Testis (tissue), 3 donors: ENCODE data around the gene WDR41. TPM values are rescaled to one million over a fixed set of nuclear protein-coding genes. Genes with fewer than 3 reads are reported as not detected.

ENCODE experiments used
- DNase-seq: peaks from one replicate; pipeline ENCODE4 v3.0.0-alpha.2; 2019
- H3K27ac ChIP-seq, 2 donors: fragments of 200-600 bp; sonication (generic); one replicate each; pipeline ENCODE4 v1.5.1; 2019
- H3K27me3 ChIP-seq: fragments of 200-600 bp; sonication (generic); one replicate; pipeline ENCODE4 v1.5.1; 2019
- H3K36me3 ChIP-seq: fragments of 200-600 bp; sonication (generic); one replicate; pipeline ENCODE4 v1.5.1; 2017; ENCODE audit warnings: low read depth; ENCODE audit errors: missing control alignments
- H3K4me1 ChIP-seq: fragments of 200-600 bp; sonication (generic); one replicate; pipeline ENCODE4 v1.5.1; 2019
- H3K4me3 ChIP-seq, 2 donors: fragments of 200-600 bp; sonication (generic); one replicate each; pipeline ENCODE4 v1.5.1; 2017 to 2019
- H3K9me3 ChIP-seq: fragments of 200-600 bp; sonication (generic); one replicate; pipeline ENCODE4 v1.5.1; 2017
- POLR2A ChIP-seq: fragments of 450-650 bp; IDR thresholded peaks from one replicate; pipeline ENCODE4 v1.6.1; 2017; ENCODE audit warnings: antibody characterized with exemption, mild to moderate bottlenecking, moderate library complexity
- WGBS, 2 donors: methylation state at CpG; one replicate each; pipeline ENCODE4 v1.1.5; 2018; 5-methylcytosine and 5-hydroxymethylcytosine counted together
- intact Hi-C: fragments of 100-400 bp; cut with DNase I; formaldehyde crosslinking; loops from one replicate; pipeline ENCODE4 v1.15.1; 2023; ENCODE audit warnings: low total_unique reads
- polyA plus RNA-seq: library from polyadenylated mRNA; stranded (reverse); fragments of 350-450 nt; fragmentation: Illumina TruSeq; extraction: RNeasy Lipid Tissue Mini Kit (QIAGEN cat#74804); gene quantifications from one replicate; pipeline ENCODE4 v1.2.3, GENCODE V29; 2014; ENCODE audit warnings: low read depth, low replicate concordance; ENCODE audit not compliant: insufficient read depth
- total RNA-seq, 2 donors: library from RNA; depleted of rRNA; stranded (reverse); fragments of >200 nt; gene quantifications; one replicate each; pipeline ENCODE4 v1.2.3, GENCODE V29; 2016
- TF ChIP-seq, protein P1 (sequence below), 3 experiments: fragments of 450-650 bp in 2 of 3; fragments of 200-600 bp in 1 of 3; sonication (generic) in 1 of 3; IDR thresholded peaks; one replicate each; pipeline ENCODE4 v1.5.1; 2016 to 2019; ENCODE audit warnings: antibody characterized with exemption in 3 of 3, mild to moderate bottlenecking in 2 of 3, moderate library complexity in 1 of 3

Gene WDR41
- total and polyA plus RNA-seq, 3 donors from 2014 or later: 33.9 to 58.7 (median 46.5) TPM

DNA sequence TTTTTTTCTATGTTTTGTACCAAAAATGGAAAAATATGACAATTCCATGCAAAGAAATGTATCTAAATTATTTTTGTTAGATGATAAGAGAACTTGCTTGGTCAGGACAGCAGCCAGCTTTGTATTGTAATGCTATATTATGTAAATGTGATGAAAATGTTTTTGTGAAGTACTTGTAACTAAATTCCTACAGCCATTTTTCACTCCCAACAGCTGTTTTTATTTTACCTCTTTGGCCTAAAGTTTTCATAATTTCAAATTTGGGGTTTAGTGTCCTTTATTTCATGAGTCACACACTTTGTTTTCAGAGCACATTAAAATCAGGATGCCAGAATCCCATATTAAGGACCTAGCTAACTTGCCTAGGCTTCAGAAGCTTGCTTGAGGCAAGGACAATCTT, 64.1 kb downstream of the WDR41 start:
- no peaks in the 10 kb centered on the region for H3K27me3 ChIP-seq
- intact Hi-C loops: no loop called here
- no peaks in the 10 kb centered on the region for H3K36me3 ChIP-seq
- no peaks in the 10 kb centered on the region for H3K4me1 ChIP-seq
- H3K27ac ChIP-seq: peak overlapping the region in 1 of 2 donors; percentile 31
- H3K4me3 ChIP-seq: no peak overlapping the region
- no peaks in the 10 kb centered on the region for H3K9me3 ChIP-seq
- DNase-seq: no peak
- TF ChIP-seq POLR2A: no peak
- TF ChIP-seq, protein P1, sequence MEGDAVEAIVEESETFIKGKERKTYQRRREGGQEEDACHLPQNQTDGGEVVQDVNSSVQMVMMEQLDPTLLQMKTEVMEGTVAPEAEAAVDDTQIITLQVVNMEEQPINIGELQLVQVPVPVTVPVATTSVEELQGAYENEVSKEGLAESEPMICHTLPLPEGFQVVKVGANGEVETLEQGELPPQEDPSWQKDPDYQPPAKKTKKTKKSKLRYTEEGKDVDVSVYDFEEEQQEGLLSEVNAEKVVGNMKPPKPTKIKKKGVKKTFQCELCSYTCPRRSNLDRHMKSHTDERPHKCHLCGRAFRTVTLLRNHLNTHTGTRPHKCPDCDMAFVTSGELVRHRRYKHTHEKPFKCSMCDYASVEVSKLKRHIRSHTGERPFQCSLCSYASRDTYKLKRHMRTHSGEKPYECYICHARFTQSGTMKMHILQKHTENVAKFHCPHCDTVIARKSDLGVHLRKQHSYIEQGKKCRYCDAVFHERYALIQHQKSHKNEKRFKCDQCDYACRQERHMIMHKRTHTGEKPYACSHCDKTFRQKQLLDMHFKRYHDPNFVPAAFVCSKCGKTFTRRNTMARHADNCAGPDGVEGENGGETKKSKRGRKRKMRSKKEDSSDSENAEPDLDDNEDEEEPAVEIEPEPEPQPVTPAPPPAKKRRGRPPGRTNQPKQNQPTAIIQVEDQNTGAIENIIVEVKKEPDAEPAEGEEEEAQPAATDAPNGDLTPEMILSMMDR (IDR thresholded peaks at IDR 0.05): no peak

DNA sequence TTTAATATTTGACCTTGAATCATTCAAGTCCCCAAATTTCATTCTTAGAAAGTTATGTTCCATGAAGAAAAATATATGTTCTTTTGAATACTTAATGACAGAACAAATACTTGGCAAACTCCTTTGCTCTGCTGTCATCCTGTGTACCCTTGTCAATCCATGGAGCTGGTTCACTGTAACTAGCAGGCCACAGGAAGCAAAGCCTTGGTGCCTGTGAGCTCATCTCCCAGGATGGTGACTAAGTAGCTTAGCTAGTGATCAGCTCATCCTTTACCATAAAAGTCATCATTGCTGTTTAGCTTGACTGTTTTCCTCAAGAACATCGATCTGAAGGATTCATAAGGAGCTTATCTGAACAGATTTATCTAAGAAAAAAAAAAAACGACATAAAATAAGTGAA, 65.4 kb downstream of the WDR41 start:
- Histone ChIP-seq H3K4me3 (no peak overlapping the region), H3K4me1 (no peaks in the 10 kb centered on the region), H3K36me3 (no peaks in the 10 kb centered on the region), H3K9me3 (no peaks in the 10 kb centered on the region), H3K27ac (no peak overlapping the region), H3K27me3 (no peaks in the 10 kb centered on the region)
- no peak for TF ChIP-seq POLR2A
- 62% methylated on average over 2 of the region's 2 CpGs for WGBS, 2 donors
- no peak for DNase-seq
- intact Hi-C loops: no loop called here

DNA sequence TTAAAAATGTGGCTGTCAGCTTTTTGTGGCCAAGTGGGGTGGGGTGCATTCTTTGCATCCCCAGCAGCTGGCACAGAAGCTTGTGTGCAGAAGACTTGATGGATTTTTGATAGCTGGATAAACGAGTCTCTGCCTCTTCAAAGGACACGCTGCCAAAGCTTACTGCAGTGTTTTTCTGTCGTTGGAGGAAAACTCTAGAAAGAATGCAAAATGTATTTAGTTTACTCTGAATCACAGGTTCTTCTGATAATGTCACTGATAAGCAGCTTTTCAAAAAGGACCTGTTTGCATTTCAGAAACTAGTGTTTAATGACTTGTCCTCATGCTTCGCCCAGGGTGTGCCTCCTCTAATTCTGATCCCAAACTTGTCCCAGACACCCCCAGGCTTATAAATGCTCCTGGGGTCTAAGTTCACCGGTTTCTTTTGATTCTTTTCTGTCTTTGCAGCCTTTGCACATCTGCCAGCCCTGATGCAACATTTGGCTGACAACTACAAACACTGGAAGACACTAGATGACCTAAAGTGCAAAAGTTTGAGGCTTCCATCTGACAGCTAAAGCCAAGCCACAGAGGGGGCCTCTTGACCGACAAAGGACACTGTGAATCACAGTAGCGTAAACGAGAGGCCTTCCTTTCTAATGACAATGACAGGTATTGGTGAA, 66.0 kb downstream of the WDR41 start:
- no peak for TF ChIP-seq POLR2A
- TF ChIP-seq, protein P1 (IDR thresholded peaks at IDR 0.05): no peak
- Histone ChIP-seq H3K27ac (no peak overlapping the region), H3K27me3 (no peaks in the 10 kb centered on the region), H3K4me1 (no peaks in the 10 kb centered on the region), H3K36me3 (no peaks in the 10 kb centered on the region), H3K9me3 (no peaks in the 10 kb centered on the region), H3K4me3 (no peak overlapping the region)
- intact Hi-C loops: no loop called here
- WGBS, 2 donors: 64 to 66% methylated on average over 8 of the region's 8 CpGs
- no peak for DNase-seq

DNA sequence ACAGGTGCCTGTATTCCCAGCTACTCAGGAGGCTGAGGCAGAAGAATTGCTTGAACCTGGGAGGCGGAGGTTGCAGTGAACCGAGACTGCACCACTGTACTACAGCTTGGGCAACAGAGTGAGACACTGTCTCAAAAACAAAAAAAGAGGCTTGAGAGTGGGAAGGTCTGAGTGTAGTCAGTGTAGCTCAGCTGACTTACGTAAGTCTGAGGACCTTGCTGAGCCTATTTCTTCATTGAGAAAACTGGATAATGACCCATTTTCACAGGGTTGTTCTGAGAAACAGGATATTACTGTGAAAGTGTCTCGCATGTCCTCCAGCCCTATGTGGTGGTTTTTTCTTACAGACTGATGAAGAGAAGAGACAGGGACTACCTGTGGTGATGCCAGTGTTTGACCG, 66.7 kb downstream of the WDR41 start:
- H3K36me3 ChIP-seq: no peaks in the 10 kb centered on the region
- no peaks in the 10 kb centered on the region for H3K4me1 ChIP-seq
- H3K9me3 ChIP-seq: no peaks in the 10 kb centered on the region
- no peak for TF ChIP-seq POLR2A
- TF ChIP-seq, protein P1 (IDR thresholded peaks at IDR 0.05): no peak
- DNase-seq: no peak
- no peak overlapping the region for H3K4me3 ChIP-seq
- 87 to 90% methylated on average over 5 of the region's 5 CpGs for WGBS, 2 donors
- no peak overlapping the region for H3K27ac ChIP-seq
- H3K27me3 ChIP-seq: no peaks in the 10 kb centered on the region
- intact Hi-C loops: no loop called here

DNA sequence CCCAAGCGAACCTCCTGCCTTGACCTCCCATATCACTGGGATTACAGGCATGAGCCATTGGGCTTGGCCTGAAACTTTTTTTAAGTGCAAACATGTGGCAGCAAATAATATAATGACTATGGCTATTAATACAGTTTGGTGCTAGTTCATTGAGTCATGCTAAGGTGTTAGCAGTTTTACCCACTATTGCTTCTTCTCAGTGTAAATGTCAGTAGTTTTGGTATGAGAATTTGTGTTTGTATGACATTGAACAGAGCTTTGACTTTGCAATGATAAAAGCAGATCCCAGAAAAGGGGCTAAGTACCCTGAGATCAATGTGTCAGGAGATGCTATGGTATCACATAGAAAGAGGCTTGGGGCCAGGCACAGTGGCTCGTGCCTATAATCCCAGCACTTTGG, 67.2 kb downstream of the WDR41 start:
- 86 to 95% methylated on average over 2 of the region's 2 CpGs for WGBS, 2 donors
- Histone ChIP-seq H3K36me3 (no peaks in the 10 kb centered on the region), H3K9me3 (no peaks in the 10 kb centered on the region), H3K27me3 (no peaks in the 10 kb centered on the region), H3K4me1 (no peaks in the 10 kb centered on the region), H3K27ac (no peak overlapping the region), H3K4me3 (no peak overlapping the region)
- DNase-seq: no peak
- intact Hi-C loops: no loop called here
- TF ChIP-seq POLR2A: no peak
- TF ChIP-seq, protein P1 (IDR thresholded peaks at IDR 0.05): no peak
